ENCODE results near the gene TTC33. TPM values are rescaled to one million over a fixed set of nuclear protein-coding genes. Genes with fewer than 3 reads are reported as not detected.
A peak's percentile ranks its signal among the peaks of the same experiment; 100 is the strongest.

The TTC33 gene
- total and polyA plus RNA-seq, 2 of the 13 experiments (the other 11 are each of a cell fraction or from before 2014, with no cell fraction given) = 4.5 to 20.0 TPM

- TF ChIP-seq SUZ12 (IDR thresholded peaks at IDR 0.05; ENCODE audit: low read depth, low read length) = no peak
These were observed 66.8 kb downstream of the TTC33 start (continued) for GRCh38 chr5:40688996-40689395.

- peak; percentile 99 for FAIRE-seq
- ATAC-seq = peak; percentile 99
- 3% methylated on average over 8 of the region's 8 CpGs for WGBS (ENCODE audit: low lambda C conversion rate)
- ChIA-PET POLR2A (no interaction called here), CTCF (ENCODE audit: low intra/inter-chr PET ratio, low total read pairs) (interaction anchor here (2.0 to 3.6 kb wide), 3 partner anchors 740 to 1109 kb away, joined by 15 to 35 read pairs (median 33); no protein-coding TSS in a partner anchor)
- Histone ChIP-seq H3K4me3 (replicated peaks in 1 of 3; ENCODE audit: insufficient read depth in 1 of 3, low read depth in 2 of 3, low read length in 3 of 3) (no peak overlapping the region), H3K9me3 (ENCODE audit: low read length) (no peaks in the 10 kb centered on the region), H3K36me3 (replicated peaks in 1 of 2; ENCODE audit: control insufficient read depth in 1 of 2, insufficient read depth in 2 of 2, low read length in 2 of 2) (no peaks in the 10 kb centered on the region), H4K20me1 (ENCODE audit: insufficient read depth, low read length) (no peaks in the 10 kb centered on the region), H3K79me2 (ENCODE audit: insufficient read depth, low read length) (no peaks in the 10 kb centered on the region), H3K4me2 (ENCODE audit: low read depth, low read length) (no peak overlapping the region), H3K27me3 (ENCODE audit: control insufficient read depth in 1 of 2, insufficient read depth in 2 of 2, low read length in 2 of 2) (no peaks in the 10 kb centered on the region), H3K27ac (ENCODE audit: extremely low read length, insufficient read depth, low read length) (no peak overlapping the region), H3K4me1 (ENCODE audit: insufficient read depth, low read length) (no peaks in the 10 kb centered on the region), H3K9ac (ENCODE audit: insufficient read depth, low read depth, low read length) (no peak overlapping the region), H2AFZ (ENCODE audit: low read length) (no peak overlapping the region)
- BruUV-seq (replicated peaks) = no TSS peak
- peak; percentile 68 for DNase-seq (ENCODE audit: low spot score)
- in situ Hi-C loops (cut with HindIII; ENCODE audit: extremely low pct_ligation_motif_present, low pct_unique_long_range_greater_than_20kb) = loop anchor here (5.0 to 25.0 kb wide), 3 partner anchors 741 to 1101 kb away; no protein-coding TSS in a partner anchor
- intact Hi-C loops (cut with micrococcal nuclease; ENCODE audit: unreplicated experiment) = loop anchor here (1.0 to 5.0 kb wide), 5 partner anchors 49 to 1109 kb away; no protein-coding TSS in a partner anchor
- TF ChIP-seq SMC3 (IDR thresholded peaks at IDR 0.05; ENCODE audit: low read length) = peak; percentile 96
- no peak for TF ChIP-seq KDM4B (CRISPR knock-in tag; IDR thresholded peaks at IDR 0.05)
- TF ChIP-seq RAD21 (CRISPR knock-in tag; IDR thresholded peaks at IDR 0.05) = peak; percentile 85
- no peak for TF ChIP-seq EHMT2 (IDR thresholded peaks at IDR 0.05; ENCODE audit: borderline replicate concordance, low read depth, low read length)
- TF ChIP-seq CREB1 (IDR thresholded peaks at IDR 0.05) = no peak
- no peak for TF ChIP-seq CREB1 (CRISPR knock-in tag; IDR thresholded peaks at IDR 0.05)
- 0 out of 2 replicates have a peak, but pooled peaks have one; percentile 26 for TF ChIP-seq HNF1B (CRISPR knock-in tag; IDR thresholded peaks at IDR 0.05)
- TF ChIP-seq TMF1 (CRISPR knock-in tag; IDR thresholded peaks at IDR 0.05; ENCODE audit: low read depth) = no peak
- TF ChIP-seq ZNF451 (CRISPR knock-in tag; IDR thresholded peaks at IDR 0.05) = no peak
- TF ChIP-seq IKZF1 (IDR thresholded peaks at IDR 0.05) = no peak
- no peak for TF ChIP-seq GZF1 (CRISPR knock-in tag; IDR thresholded peaks at IDR 0.05)
- 0 out of 2 replicates have a peak, but pooled peaks have one; percentile 24 for TF ChIP-seq ZBED4 (CRISPR knock-in tag; IDR thresholded peaks at IDR 0.05; ENCODE audit: borderline replicate concordance)
- TF ChIP-seq HNRNPL (IDR thresholded peaks at IDR 0.05; ENCODE audit: low read depth, low read length) = no peak
- TF ChIP-seq ZNF20 (CRISPR knock-in tag; IDR thresholded peaks at IDR 0.05) = no peak
These were observed 67.5 kb downstream of the TTC33 start for GRCh38 chr5:40688127-40688761.
